Neural cell (in vitro differentiated cells): Measurements from ENCODE around the gene C1QTNF7. TPM values are rescaled to one million over a fixed set of nuclear protein-coding genes. Genes with fewer than 3 reads are reported as not detected.

Source experiments
- H2AFZ ChIP-seq: fragments of 200-600, 300-800 bp; sonication (generic), shearing (Covaris generic); 2 replicates; pipeline ENCODE4 v1.6.0; 2014; ENCODE audit warnings: low read depth, mild to moderate bottlenecking, antibody characterized with exemption, low read length, moderate library complexity
- H3F3A ChIP-seq: fragments of 200-600 bp; shearing (Covaris generic); 2 replicates; pipeline ENCODE4 v1.6.1; 2016; ENCODE audit warnings: mild to moderate bottlenecking, moderate library complexity, mixed read lengths, antibody characterized with exemption, low read length; ENCODE audit not compliant: insufficient read depth, poor library complexity, severe bottlenecking
- H3K27ac ChIP-seq: fragments of 200-600, 300-800 bp; sonication (generic), shearing (Covaris generic); 2 replicates; pipeline ENCODE4 v1.5.1; 2014; ENCODE audit warnings: mild to moderate bottlenecking, low read length, moderate library complexity
- H3K27me3 ChIP-seq: fragments of 300-800, 200-600 bp; sonication (generic), shearing (Covaris generic); 2 replicates; pipeline ENCODE4 v1.6.0; 2014; ENCODE audit warnings: mild to moderate bottlenecking, low read depth, low read length, moderate library complexity; ENCODE audit not compliant: insufficient read depth
- H3K36me3 ChIP-seq: fragments of 300-800, 200-600 bp; sonication (generic), shearing (Covaris generic); 2 replicates; pipeline ENCODE4 v1.5.1; 2014; ENCODE audit warnings: mild to moderate bottlenecking, antibody characterized with exemption, low read length, moderate library complexity; ENCODE audit not compliant: insufficient read depth
- H3K4me2 ChIP-seq: fragments of 300-800, 200-600 bp; sonication (generic), shearing (Covaris generic); 2 replicates; pipeline ENCODE4 v1.6.0; 2014; ENCODE audit warnings: mild to moderate bottlenecking, low read length
- H3K4me3 ChIP-seq: fragments of 300-800, 200-600 bp; sonication (generic), shearing (Covaris generic); 2 replicates; pipeline ENCODE4 v1.5.1; 2014; ENCODE audit warnings: mild to moderate bottlenecking, low read length, moderate library complexity
- H3K79me2 ChIP-seq: fragments of 200-600 bp; shearing (Covaris generic); replicated peaks from 2 replicates; pipeline ENCODE4 v1.6.0; 2014; ENCODE audit warnings: mild to moderate bottlenecking, low read length, moderate library complexity; ENCODE audit not compliant: insufficient read depth
- H3K9ac ChIP-seq: fragments of 300-800, 200-600 bp; sonication (generic), shearing (Covaris generic); 2 replicates; pipeline ENCODE4 v1.6.1; 2016; ENCODE audit warnings: mild to moderate bottlenecking, low read length, mixed read lengths
- H3K9me2 ChIP-seq: fragments of 200-600 bp; shearing (Covaris generic); 2 replicates; pipeline ENCODE4 v1.6.1; 2016; ENCODE audit warnings: mild to moderate bottlenecking, low read length, mixed read lengths; ENCODE audit not compliant: insufficient read depth
- H3K9me3 ChIP-seq: fragments of 200-600, 300-800 bp; sonication (generic), shearing (Covaris generic); 2 replicates; pipeline ENCODE4 v1.6.1; 2016; ENCODE audit warnings: mild to moderate bottlenecking, mixed run types, low read length, moderate library complexity, mixed read lengths
- H4K20me1 ChIP-seq: fragments of 200-600 bp; shearing (Covaris generic); 2 replicates; pipeline ENCODE4 v1.6.1; 2016; ENCODE audit warnings: mild to moderate bottlenecking, mixed run types; ENCODE audit not compliant: insufficient read depth
- CTCF ChIP-seq: fragments of 450-650 bp; IDR thresholded peaks from 2 replicates; pipeline ENCODE4 v1.5.1; 2014; ENCODE audit warnings: antibody characterized with exemption, mild to moderate bottlenecking, moderate library complexity; ENCODE audit not compliant: poor library complexity, severe bottlenecking
- EP300 ChIP-seq: fragments of 450-650 bp; conservative IDR thresholded peaks from 2 replicates; pipeline ENCODE4 v1.6.1; 2014; ENCODE audit warnings: antibody characterized with exemption, mild to moderate bottlenecking, moderate library complexity; ENCODE audit not compliant: poor library complexity, severe bottlenecking
- EZH2 ChIP-seq: fragments of 200-600, 300-800 bp; shearing (Covaris generic), sonication (generic); IDR thresholded peaks from 2 replicates; pipeline ENCODE4 v1.6.1; 2014; ENCODE audit warnings: antibody characterized with exemption, low read length, borderline replicate concordance, mild to moderate bottlenecking; ENCODE audit not compliant: insufficient read depth, poor library complexity, severe bottlenecking
- MXI1 ChIP-seq: fragments of 450-650 bp; conservative IDR thresholded peaks from 2 replicates; pipeline ENCODE4 v1.6.1; 2014; ENCODE audit warnings: antibody characterized with exemption, mild to moderate bottlenecking; ENCODE audit not compliant: poor library complexity, severe bottlenecking
- POLR2AphosphoS5 ChIP-seq: IDR thresholded peaks from 2 replicates; pipeline ENCODE4 v1.6.1; 2012
- RAD21 ChIP-seq: fragments of 450-650 bp; conservative IDR thresholded peaks from 2 replicates; pipeline ENCODE4 v1.6.1; 2014; ENCODE audit warnings: antibody characterized with exemption, mild to moderate bottlenecking, moderate library complexity
- REST ChIP-seq: IDR thresholded peaks from 2 replicates; pipeline ENCODE4 v1.6.1; 2012; ENCODE audit warnings: borderline replicate concordance
- SMC3 ChIP-seq: fragments of 450-650 bp; conservative IDR thresholded peaks from 2 replicates; pipeline ENCODE4 v1.6.1; 2014; ENCODE audit warnings: antibody characterized with exemption, mild to moderate bottlenecking, moderate library complexity; ENCODE audit not compliant: poor library complexity
- TAF1 ChIP-seq: IDR thresholded peaks from 2 replicates; pipeline ENCODE4 v1.6.1; 2012; ENCODE audit warnings: low read depth
- polyA minus RNA-seq: library from RNA; depleted of rRNA, polyadenylated mRNA; stranded (reverse); fragments of >200 nt; gene quantifications from 2 replicates; pipeline ENCODE4 v1.2.3, GENCODE V29; 2014
- polyA plus RNA-seq: library from polyadenylated mRNA; depleted of rRNA; stranded (reverse); fragments of >200 nt; gene quantifications from 2 replicates; pipeline ENCODE4 v1.2.3, GENCODE V29; 2014

The C1QTNF7 gene
- polyA plus RNA-seq (not detected in 2 replicates), polyA minus RNA-seq (0.24 TPM in 1 of 2 replicates, not detected in the other)

GRCh38 chr4:15427701-15428100, at the start of gene C1QTNF7:
Gene C1QTNF7 (plus strand): TSS chr4:15428033. CDS start chr4:15435744, 7,711 bp downstream.
- H3K27ac ChIP-seq: peak within 1 kb of the TSS; percentile 34
- H3K36me3 ChIP-seq: no peaks in the 10 kb centered on the region
- no peaks in the 10 kb centered on the region for H3F3A ChIP-seq
- no peaks in the 10 kb centered on the region for H3K9me3 ChIP-seq
- no peaks in the 10 kb centered on the region for H3K79me2 ChIP-seq
- H3K4me3 ChIP-seq: no peak within 1 kb of the TSS
- no peaks in the 10 kb centered on the region for H4K20me1 ChIP-seq
- no peaks in the 10 kb centered on the region for H3K9me2 ChIP-seq
- no peak within 1 kb of the TSS for H3K4me2 ChIP-seq
- H2AFZ ChIP-seq: peak within 1 kb of the TSS; percentile 10
- H3K27me3 ChIP-seq: no peaks in the 10 kb centered on the region
- TF ChIP-seq EZH2: no peak
- TF ChIP-seq SMC3: no peak
- TF ChIP-seq POLR2AphosphoS5: no peak
- TF ChIP-seq MXI1: no peak
- no peak for TF ChIP-seq EP300
- no peak for TF ChIP-seq CTCF
- no peak for TF ChIP-seq TAF1
- TF ChIP-seq RAD21: no peak
- no peak for TF ChIP-seq REST
- peak within 1 kb of the TSS; percentile 1 for H3K9ac ChIP-seq

- H3K4me2 ChIP-seq: no peak overlapping the region
- no peak for TF ChIP-seq POLR2AphosphoS5
- no peak for TF ChIP-seq MXI1
- no peak for TF ChIP-seq SMC3
- no peak for TF ChIP-seq RAD21
- TF ChIP-seq CTCF: no peak
- TF ChIP-seq EZH2: no peak
- TF ChIP-seq REST: no peak
- no peak for TF ChIP-seq TAF1
- no peak for TF ChIP-seq EP300
- no peaks in the 10 kb centered on the region for H3K36me3 ChIP-seq
- H3K9ac ChIP-seq: no peak overlapping the region
- no peak overlapping the region for H3K27ac ChIP-seq
- H2AFZ ChIP-seq: no peak overlapping the region
- H3F3A ChIP-seq: no peaks in the 10 kb centered on the region
- no peaks in the 10 kb centered on the region for H3K9me2 ChIP-seq
- no peak overlapping the region for H3K4me3 ChIP-seq
- H3K79me2 ChIP-seq: no peaks in the 10 kb centered on the region
- no peaks in the 10 kb centered on the region for H3K9me3 ChIP-seq
- H4K20me1 ChIP-seq: no peaks in the 10 kb centered on the region
- H3K27me3 ChIP-seq: no peaks in the 10 kb centered on the region
Observed at GRCh38 chr4:15378062-15378461, 49.8 kb upstream of the C1QTNF7 start.
